Nephron progenitor cell (in vitro differentiated cells): ENCODE results near the gene SYT7.
A peak's percentile ranks its signal among the peaks of the same experiment; 100 is the strongest.

Source experiments
- DNase-seq: peaks from one replicate; pipeline ENCODE4 v3.0.0; 2021
- H3K27ac Mint-ChIP-seq: 2 replicates; pipeline ENCODE4 v1.8.0; 2021; ENCODE audit warnings: mild to moderate bottlenecking, moderate library complexity, mixed read lengths
- H3K27me3 Mint-ChIP-seq: 2 replicates; pipeline ENCODE4 v1.8.0; 2021; ENCODE audit warnings: mild to moderate bottlenecking, low read depth, mixed read lengths; ENCODE audit not compliant: poor library complexity
- H3K36me3 Mint-ChIP-seq: 2 replicates; pipeline ENCODE4 v1.8.0; 2021; ENCODE audit warnings: low read depth, mixed read lengths
- H3K4me1 Mint-ChIP-seq: 2 replicates; pipeline ENCODE4 v1.8.0; 2021; ENCODE audit warnings: mixed read lengths
- H3K4me3 Mint-ChIP-seq: 2 replicates; pipeline ENCODE4 v1.8.0; 2021; ENCODE audit warnings: mild to moderate bottlenecking, moderate library complexity, mixed read lengths
- H3K9me3 Mint-ChIP-seq: 2 replicates; pipeline ENCODE4 v1.8.0; 2021; ENCODE audit warnings: mild to moderate bottlenecking, moderate library complexity, mixed read lengths
- TF ChIP-seq, protein P1 (sequence below): fragments of 200-600 bp; sonication (generic); IDR thresholded peaks from 2 replicates; pipeline ENCODE4 v1.5.0; 2021; ENCODE audit warnings: antibody characterized with exemption

Gene SYT7

DNA sequence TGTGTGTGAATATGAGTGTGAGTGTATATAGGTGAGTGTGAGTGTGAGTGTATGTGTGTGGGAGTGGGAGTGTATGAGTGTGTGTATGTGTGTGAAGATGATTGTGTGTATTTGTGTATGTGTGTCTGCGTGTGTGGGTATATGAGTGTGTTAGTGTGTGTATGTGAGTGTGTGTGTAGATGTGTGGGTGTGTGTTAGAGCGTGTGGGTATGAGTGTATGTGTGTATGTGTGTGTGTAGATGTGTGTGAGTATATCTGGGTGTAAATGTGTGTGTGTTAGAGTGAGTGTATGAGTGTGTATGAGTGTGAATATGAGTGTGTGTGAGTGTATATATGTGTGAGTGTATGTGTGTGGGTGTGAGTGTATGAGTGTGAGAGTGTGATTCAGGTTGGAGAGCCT is 83.4 kb downstream of the SYT7 start:
- Mint-ChIP-seq H3K36me3 (no peaks in the 10 kb centered on the region), H3K9me3 (no peaks in the 10 kb centered on the region), H3K4me1 (peaks cover 36% of the 10 kb centered on the region), H3K27me3 (peaks cover 31% of the 10 kb centered on the region), H3K4me3 (no peak overlapping the region), H3K27ac (no peak overlapping the region)
- no peak for DNase-seq
- TF ChIP-seq, protein P1, sequence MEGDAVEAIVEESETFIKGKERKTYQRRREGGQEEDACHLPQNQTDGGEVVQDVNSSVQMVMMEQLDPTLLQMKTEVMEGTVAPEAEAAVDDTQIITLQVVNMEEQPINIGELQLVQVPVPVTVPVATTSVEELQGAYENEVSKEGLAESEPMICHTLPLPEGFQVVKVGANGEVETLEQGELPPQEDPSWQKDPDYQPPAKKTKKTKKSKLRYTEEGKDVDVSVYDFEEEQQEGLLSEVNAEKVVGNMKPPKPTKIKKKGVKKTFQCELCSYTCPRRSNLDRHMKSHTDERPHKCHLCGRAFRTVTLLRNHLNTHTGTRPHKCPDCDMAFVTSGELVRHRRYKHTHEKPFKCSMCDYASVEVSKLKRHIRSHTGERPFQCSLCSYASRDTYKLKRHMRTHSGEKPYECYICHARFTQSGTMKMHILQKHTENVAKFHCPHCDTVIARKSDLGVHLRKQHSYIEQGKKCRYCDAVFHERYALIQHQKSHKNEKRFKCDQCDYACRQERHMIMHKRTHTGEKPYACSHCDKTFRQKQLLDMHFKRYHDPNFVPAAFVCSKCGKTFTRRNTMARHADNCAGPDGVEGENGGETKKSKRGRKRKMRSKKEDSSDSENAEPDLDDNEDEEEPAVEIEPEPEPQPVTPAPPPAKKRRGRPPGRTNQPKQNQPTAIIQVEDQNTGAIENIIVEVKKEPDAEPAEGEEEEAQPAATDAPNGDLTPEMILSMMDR, result no peak

DNA sequence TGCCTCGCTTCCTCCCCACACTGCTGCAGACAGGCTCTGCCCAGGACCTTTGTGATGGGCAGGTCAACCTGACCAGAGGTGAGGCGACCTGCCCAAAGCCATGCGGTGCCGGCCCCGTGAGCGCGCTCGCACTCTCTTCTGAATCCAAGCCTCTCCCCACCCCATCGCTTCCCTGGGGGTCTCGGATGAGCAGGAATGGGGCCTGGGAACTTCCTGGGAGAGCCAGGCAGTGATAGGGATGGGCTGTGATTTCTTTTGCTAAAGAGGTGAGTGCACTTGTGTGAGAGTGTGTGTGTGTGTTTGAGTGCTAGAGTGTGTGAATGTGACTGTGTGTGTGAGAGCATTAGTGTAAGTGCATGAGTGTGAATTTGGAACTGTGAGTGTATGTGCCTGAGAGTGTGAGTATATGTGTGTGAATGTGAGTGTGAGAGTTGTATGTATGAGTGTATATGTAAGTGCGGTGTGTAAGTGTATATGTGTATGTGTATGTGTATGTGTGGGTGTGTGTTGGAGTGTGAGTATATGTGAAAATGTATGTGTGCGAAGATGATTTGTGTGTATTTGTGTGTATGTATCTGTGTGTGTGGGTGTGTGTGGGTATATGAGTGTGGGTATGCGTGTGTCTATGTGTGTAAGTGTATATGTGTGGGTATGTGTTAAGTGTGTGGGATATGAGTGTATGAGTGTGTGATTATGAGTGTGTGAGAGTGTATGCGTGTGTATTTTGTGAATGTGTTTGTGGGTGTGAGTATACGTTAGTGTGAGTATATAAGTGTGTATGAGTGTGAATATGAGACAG is 84.1 kb downstream of the SYT7 start:
- H3K36me3 Mint-ChIP-seq, result no peaks in the 10 kb centered on the region
- TF ChIP-seq, protein P1, result no peak
- H3K4me3 Mint-ChIP-seq, result no peak overlapping the region
- DNase-seq, result no peak
- H3K9me3 Mint-ChIP-seq, result no peaks in the 10 kb centered on the region
- H3K4me1 Mint-ChIP-seq, result peaks cover 36% of the 10 kb centered on the region
- no peak overlapping the region for H3K27ac Mint-ChIP-seq
- H3K27me3 Mint-ChIP-seq, result peaks cover 27% of the 10 kb centered on the region

DNA sequence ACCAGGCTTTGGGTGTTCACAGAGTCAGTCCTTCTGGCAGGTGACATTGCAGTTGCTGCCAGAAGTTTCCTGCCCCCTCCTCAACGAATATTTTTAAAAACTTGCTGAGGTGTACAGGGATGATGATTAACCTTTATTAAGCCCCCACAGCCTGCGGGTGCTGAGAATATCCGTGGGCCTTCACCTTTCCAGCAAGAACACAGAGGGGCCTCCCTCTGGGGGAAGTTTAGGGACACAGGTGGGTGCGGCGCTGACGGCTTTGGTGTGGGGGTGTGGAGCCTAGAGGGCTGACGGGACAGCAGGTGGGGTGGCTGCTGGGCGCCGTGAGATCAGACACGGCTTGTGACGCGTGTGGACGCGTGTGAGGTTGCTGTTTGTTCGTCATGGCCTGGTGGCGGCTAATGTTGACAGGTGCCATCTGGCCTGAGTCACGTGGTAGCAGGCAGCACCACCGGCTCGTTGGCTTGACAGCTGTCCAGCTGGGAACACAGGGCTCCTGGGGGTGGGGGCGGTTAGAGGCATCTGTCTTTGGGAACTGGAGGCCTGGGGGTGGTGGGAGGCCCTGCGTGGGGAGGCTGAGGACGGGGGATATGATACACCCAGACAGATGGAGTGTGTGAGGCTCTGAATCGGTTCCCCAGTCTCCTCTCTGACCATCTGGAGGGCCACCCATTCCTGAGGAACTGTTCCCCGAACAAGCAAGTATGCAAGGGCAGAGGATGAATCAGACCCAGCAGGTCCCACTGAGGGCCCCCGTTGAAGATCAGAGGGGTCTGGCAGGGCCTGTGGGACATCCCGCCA is 84.9 kb downstream of the SYT7 start:
- no peaks in the 10 kb centered on the region for H3K9me3 Mint-ChIP-seq
- H3K27me3 Mint-ChIP-seq, result peaks cover 20% of the 10 kb centered on the region
- peaks cover 39% of the 10 kb centered on the region for H3K4me1 Mint-ChIP-seq
- no peak for DNase-seq
- TF ChIP-seq, protein P1, result no peak
- H3K27ac Mint-ChIP-seq, result no peak overlapping the region
- H3K36me3 Mint-ChIP-seq, result no peaks in the 10 kb centered on the region
- no peak overlapping the region for H3K4me3 Mint-ChIP-seq

DNA sequence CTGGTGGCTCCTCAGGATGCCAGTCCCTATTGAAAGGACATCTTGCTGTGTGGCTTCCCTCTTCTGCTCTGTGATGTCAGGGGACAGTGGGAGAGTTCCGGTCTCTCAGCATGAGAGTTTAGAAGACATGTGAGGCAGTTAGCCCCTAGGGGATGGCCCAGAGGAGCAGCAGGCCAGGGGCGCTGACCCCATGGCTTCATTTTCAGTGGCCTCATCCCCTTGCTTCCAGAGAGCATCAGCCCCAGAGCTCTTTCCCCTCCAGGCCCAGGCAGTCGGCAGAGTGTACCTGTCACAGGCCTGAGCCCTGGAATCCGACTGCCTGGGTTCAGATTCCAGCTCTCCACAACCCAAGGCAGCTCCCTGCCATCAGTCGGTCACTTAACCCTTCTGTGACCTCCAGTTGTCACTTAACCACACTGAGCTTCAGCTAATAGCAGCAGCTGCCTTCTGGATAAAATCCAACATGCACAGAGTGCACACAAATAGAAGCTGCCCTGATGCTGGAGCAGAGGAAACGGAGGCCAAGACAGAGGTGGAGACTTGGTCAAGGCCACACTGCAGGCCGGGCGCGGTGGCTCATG is 86.4 kb downstream of the SYT7 start:
- no peak overlapping the region for H3K4me3 Mint-ChIP-seq
- DNase-seq, result no peak
- H3K27me3 Mint-ChIP-seq, result peaks cover 13% of the 10 kb centered on the region
- H3K27ac Mint-ChIP-seq, result peak overlapping the region; percentile 78
- H3K9me3 Mint-ChIP-seq, result no peaks in the 10 kb centered on the region
- no peaks in the 10 kb centered on the region for H3K36me3 Mint-ChIP-seq
- H3K4me1 Mint-ChIP-seq, result peaks cover 54% of the 10 kb centered on the region
- TF ChIP-seq, protein P1, result no peak

DNA sequence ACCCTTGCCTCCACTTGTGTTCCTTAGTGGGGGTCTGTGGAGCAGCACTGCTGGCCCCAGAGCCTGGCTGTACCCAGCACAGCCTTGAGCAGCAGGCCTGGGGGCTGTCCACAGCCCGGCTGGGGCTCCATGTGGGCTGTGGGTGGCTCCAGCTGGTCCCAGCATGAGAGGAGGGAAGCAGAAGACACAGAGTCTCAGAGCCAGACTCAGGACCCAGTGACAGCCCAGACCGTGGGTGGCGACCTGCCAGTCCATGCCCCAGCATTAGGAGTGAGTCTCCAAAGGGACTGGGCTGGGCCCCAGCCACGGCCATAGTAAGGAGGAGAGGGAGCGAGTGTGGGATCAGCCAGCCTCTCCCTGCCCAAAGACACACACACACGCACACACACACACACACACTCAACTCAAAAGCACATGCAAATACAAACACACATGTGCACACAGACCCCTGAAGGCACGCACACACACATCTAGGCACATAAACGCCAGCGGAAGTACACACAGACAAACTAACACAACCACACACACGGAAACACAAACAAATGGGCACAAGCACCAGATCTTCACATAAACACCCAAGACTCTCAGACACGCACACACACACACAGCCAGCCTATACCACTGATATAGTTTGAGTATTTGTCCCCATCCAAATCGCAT is 89.0 kb downstream of the SYT7 start:
- H3K4me1 Mint-ChIP-seq, result peaks cover 79% of the 10 kb centered on the region

More for the DNA sequence above, 89.0 kb downstream of the SYT7 start:
- TF ChIP-seq, protein P1, result no peak
- Mint-ChIP-seq H3K4me3 (no peak overlapping the region), H3K27me3 (peaks cover 10% of the 10 kb centered on the region), H3K9me3 (no peaks in the 10 kb centered on the region), H3K27ac (no peak overlapping the region), H3K36me3 (peaks cover 5% of the 10 kb centered on the region)
- DNase-seq, result no peak
